T1000 (cell line): ENCODE data around the gene TGFA.

Experiments
- DNase-seq: peaks from one replicate; lab custom pipeline; 2025; ENCODE audit warnings: mixed read lengths; lab: John Stamatoyannopoulos, UW

Gene TGFA

DNA sequence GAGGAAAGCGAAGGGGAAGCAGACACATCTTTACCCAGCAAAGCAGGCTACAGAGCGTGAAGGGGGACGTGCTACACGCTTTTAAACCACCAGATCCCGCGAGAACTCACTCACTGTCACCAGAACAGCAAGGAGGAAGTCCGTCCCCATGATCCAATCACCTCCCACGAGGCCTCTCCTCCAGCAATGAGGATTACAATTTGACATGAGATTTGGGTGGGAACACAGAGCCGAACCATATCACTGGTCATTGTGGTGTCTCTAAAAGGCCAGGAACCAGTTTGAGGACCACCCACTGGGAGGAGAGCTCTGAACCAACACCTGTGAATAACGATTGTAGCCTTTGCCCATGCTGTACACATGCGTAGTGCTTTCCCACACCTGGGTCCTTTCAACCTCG, 135.1 kb downstream of the TGFA start:
- DNase-seq, result no peak

GRCh38 chr2:70417011-70417410, 136.6 kb downstream of the TGFA start:
- no peak for DNase-seq

- DNase-seq, result no peak
These were observed 141.1 kb downstream of the TGFA start for GRCh38 chr2:70412294-70413070.

DNA sequence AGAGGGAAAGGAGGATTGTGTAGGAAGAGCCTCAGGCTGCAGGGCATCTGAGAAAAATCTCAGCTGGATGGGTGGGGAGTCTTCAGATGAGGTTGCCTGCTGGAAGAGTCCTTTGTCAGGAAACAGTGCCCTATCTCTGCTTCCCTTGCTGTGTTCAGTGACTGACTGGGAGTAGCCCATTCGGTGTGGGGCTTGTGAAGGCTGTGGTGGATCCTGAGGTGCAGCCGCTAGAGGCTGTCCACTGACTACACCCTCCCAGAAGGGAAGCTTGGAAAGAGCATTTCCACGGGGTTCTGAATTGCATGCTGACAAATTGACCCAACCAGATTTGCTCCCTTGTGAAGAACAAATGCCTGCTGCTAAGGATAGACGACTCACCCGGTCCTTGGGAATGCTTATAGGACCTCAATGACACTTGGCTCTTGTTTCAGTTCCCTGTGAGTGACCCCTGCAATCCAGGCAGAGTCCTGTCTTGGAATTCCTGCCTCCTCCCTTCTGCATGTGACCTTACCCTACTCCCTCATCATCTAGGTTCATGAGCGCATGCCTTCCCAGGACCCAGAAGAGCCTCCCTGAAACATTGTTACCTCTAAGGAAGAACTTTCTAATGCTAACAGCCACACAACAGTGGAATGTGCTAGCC, 142.0 kb downstream of the TGFA start:
- DNase-seq, result no peak

DNA sequence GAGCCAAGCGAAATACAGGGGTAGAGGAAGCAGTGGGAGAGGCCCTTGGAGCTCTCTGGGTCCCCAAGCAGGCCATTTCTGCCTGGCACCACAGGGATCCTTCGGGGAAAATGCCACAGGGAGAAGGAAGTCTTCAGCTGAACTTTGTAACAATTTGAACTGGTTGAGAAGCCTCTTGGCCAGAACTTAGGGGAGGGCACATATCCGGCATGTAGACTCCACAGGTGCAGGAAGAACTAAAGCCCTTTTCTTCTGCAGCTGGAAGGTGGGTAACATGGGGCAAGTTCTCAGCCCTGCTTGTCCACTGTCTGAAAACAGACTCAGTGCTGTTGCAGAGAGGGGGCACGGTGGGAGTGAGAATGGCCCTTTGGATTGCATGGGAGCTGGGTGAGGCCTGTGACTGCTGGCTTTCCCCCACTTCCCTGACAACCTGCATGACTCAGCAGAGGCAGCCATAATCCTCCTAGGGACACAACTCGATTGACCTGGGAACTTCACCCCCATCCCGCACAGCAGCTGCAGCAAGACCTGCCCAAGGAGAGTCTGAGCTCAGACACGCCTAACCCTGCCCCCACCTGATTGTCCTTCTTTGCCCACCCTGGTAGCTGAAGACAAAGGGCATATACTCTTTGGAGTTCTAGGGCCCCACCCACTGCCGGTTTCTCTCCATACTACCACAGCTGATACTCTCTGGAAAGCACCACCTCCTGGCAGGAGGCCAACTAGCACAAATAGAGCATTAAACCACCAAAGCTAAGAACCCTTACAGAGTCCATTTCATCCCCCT, 150.2 kb downstream of the TGFA start:
- DNase-seq, result no peak

DNA sequence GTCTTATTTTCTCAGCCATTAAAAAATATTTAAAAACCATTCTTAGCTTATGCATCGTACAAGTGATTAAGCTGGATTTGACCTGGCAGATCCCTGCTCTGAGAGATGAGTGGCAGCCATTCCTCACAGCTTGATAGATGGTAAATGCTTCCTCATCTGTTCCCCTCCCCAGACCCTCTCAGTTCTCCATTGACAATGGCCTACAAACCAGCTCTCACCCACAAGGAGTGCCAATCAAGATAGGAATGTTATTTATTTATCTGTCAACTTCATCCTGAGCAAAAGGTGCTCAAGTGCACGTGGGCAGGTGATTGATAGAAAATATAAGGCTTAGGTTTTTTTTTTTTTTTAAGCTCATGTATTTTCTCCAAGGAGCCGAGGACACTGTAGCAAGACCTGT, 153.1 kb downstream of the TGFA start:
- no peak for DNase-seq

DNA sequence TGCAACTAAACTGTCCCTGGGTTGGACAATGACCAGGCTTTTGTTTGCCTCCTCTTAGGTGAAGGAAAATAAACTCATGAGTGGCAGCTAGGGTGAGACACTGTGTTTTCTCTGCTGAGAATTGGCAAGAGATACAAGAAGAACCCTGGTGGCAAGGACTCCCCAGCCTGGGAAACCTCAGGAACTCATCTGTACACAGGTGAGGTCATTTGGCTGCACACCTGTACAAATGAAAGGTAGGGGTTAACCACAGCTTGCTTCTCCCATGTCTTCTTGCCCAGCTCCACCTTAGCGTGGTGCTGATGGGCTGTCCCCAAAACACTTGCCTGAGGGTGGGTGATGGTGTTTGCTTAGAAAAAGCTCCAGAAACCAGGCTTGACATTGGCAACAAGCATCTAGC, 154.6 kb downstream of the TGFA start:
- no peak for DNase-seq
